HG03159 (cell line): ENCODE results near the gene PI4KA.
"Not testable (repeated sequence)": the region's sequence is repeated elsewhere in the genome, so short reads cannot be mapped to it uniquely, and the experiment has no call there.

Experiments
- ATAC-seq: cut with Tn5 transposase; IDR thresholded peaks from one replicate; pipeline ENCODE4 v1.9.1; 2021; ENCODE audit warnings: mild to moderate bottlenecking, moderate library complexity; ENCODE audit not compliant: unreplicated experiment

Gene PI4KA

GRCh38 chr22:20732431-20732830 lies 126.2 kb downstream of the PI4KA start:
- not testable (repeated sequence) for ATAC-seq

- no peak for ATAC-seq
Measured at GRCh38 chr22:20729194-20729593, 129.4 kb downstream of the PI4KA start.

DNA sequence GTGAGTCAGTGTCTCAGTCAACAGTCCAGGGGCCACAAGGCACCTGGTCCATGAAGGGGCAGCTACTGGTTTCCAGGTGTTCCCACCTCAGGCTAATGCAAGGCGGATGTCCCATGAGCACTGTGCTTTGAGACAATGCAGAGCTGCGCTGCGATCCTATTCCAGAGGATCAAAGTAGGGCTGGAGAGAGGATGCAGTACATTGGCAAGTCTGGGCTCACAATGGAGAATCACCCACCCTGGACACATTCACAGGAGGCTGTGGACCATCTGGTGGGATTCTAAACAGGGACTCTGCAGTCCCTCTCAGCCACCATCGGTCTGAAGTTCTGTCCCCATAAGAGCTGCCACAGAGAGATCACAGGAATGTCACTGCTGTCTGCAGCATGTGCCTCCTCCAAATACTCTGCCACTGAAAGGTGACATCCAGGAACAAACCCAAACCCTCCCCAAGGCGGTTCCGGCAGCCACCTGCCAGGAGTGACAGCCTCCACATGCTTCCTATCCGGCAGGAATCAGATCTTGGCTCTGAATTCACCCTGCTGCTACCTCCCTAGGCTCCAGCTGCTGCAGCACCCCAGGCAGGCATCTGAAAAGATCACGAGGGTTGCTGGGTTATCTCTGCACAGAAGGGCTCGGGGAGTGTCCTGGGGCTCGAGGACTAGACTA lies 130.0 kb downstream of the PI4KA start:
- no peak for ATAC-seq

DNA sequence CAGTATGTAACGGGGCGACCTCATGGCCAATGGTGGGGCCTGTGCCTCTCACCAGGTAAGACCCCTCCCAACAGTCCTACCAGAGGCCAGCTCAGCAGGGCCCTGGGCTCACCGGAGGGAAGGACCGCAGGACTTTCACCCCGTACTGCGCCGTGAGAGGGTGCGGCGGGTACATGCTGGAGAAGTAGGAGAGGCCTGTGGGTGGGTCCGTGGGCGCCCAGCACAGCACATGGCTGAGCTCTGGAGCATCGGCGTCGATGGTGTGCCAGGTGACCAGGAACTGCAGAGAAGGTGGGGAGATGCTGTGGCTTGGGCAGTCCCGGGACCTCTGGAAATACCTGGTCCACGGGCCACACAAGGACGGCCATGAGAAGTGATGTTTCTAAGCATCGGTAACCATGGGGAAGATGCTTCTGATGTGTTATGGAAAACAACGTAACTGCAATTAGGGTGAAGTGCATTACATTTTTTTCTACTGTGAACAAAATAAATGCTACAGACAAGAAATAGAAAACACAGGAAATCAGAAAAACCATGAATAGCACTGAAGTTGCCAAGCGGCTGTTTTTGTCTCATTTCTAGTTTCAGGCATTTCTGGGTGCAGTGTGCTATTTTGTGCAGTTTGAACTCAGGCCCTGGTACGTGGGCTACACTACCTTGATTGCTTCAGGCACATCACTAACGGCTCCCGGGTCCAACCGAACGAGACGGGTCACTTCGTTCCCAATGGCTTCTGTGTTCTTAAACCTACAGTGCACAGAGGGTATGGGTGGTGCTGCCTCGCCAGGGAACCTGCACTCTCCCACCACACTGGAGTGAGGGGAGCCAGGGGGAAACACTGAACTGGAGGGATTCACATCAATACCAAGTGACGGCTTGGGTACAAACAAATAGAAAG lies 131.2 kb downstream of the PI4KA start:
- ATAC-seq: no peak

DNA sequence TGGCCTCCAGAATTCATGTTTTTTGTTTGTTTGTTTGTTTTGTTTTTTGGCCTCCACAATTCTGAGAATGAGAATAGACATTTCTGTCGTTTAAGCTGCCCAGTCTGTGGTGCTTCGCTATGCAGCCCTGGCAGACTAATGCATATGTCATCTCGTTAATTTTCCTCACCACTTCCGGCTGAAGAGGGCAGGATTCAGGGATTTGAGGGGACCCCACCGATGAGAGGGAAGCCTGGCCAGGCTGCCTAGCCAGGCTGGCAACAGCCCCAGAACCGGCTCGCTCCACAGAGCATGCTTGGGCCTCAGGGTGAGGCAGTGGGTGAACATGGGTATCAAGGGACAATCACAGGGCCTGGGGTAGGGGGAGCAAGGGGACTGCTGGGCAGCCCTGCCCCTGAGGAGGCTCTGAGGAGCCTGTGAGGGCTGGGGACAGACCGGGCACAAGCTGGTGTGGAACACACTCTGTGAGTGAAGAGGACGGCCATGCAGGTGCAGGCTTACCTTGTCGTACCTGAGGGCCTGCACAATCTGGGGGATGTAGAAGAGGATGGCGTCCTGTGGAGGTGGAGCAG lies 132.5 kb downstream of the PI4KA start:
- no peak for ATAC-seq

GRCh38 chr22:20724676-20725454 lies 133.7 kb downstream of the PI4KA start:
- ATAC-seq: no peak

GRCh38 chr22:20721409-20722218 lies 137.0 kb downstream of the PI4KA start:
- no peak for ATAC-seq

- ATAC-seq: no peak
Measured at GRCh38 chr22:20720692-20721408, 137.8 kb downstream of the PI4KA start.

- not testable (repeated sequence) for ATAC-seq
Measured at GRCh38 chr22:20718727-20719126, 139.9 kb downstream of the PI4KA start.

DNA sequence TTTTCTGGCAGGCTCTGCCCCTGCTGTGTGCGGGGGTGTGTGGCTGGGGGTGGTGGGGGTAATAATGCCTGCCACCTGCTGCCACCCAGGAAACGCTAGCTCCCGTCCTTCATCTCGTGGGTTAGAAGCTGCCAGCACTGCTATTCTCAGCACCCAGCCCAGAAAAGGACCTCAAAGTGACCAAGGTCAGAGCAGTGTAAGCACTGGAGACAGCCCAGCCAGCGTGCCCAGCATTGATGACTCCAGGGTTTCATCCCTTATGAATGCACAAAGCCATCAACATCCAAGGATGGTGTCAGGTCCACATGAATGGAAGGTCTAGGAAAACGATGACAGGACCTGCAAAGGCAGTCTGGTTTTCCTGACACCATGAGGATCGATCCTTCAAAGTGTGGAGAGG lies 140.6 kb downstream of the PI4KA start:
- ATAC-seq: not testable (repeated sequence)

DNA sequence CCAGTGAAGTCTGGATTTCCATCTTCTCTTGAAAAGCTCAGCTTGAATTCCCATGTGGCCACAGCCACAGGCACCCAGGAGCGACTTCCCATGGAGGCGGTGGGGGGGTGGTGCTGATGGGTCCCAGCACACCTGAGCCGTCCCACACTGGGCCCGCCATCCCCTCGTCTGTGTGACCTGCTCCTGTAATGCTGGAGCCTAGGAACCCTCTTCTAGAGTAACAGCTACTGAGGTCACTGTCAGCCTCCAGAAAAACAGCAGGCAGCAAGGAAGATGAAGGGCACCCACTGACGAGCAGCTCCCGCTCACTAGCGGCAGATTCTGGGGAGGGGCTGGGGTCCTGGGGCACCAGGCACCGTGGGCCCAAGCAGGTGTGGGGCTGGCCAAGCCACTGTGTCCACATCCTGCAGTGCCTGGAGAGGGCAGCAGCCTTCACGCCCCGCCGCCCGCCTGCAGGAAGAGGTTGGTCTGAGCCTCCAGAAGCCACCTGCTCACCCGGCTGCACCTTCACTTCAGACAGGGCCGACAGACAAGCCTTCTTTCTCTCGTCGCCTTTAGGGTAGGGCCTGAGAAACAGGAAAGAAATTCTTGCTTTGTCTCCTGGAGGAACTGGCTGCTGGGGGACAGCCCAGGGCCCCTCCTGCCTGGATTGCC lies 141.3 kb downstream of the PI4KA start:
- not testable (repeated sequence) for ATAC-seq

DNA sequence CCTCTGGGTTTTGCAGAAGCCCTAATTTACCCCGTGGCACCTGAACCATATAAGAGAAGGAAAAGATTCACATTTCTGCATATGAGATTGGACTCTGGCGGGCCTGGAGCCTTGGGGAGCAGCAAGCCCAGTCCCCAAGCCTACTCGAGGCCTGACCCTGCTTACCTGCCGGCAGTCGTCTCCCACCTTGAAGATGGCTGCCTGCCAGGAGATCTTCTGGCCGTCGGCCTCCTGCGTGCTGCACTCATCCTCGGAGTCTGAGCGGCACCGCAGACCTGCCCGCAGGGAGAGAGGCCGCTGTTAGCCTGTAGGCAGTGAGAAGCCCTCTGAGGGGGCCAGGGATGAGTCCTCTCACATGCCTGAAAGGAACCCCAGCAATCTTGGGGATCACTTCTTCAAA lies 145.5 kb downstream of the PI4KA start:
- ATAC-seq: not testable (repeated sequence)

- ATAC-seq: not testable (repeated sequence)
Measured at GRCh38 chr22:20709966-20710365, 148.6 kb downstream of the PI4KA start.

DNA sequence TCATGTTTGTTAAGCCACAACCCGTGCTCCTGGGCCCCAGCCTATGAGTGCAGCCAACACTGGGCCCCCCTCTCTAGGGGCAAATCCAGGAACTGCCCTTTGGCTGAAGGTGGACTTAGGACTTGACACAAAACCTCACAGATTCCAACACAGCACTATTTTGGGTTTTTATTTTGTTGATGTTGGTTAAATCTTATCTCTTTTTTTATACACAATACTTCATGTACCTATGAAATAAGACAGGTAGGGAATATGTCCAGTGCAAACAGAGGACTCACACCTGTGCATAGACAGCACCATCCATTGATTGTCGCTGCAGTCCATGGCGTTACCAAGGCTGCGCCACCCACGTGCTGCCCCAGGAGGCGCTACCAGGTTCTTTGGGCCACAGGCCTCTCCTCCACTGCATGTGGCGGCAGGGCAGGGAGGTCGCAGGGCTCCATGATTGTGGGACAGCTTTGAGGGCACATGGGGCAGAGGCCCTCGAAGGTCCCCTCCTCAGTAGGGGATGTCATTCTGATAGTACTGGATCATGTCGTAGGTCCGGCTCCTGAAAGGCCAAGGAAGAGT lies 151.0 kb downstream of the PI4KA start:
- ATAC-seq: not testable (repeated sequence)

DNA sequence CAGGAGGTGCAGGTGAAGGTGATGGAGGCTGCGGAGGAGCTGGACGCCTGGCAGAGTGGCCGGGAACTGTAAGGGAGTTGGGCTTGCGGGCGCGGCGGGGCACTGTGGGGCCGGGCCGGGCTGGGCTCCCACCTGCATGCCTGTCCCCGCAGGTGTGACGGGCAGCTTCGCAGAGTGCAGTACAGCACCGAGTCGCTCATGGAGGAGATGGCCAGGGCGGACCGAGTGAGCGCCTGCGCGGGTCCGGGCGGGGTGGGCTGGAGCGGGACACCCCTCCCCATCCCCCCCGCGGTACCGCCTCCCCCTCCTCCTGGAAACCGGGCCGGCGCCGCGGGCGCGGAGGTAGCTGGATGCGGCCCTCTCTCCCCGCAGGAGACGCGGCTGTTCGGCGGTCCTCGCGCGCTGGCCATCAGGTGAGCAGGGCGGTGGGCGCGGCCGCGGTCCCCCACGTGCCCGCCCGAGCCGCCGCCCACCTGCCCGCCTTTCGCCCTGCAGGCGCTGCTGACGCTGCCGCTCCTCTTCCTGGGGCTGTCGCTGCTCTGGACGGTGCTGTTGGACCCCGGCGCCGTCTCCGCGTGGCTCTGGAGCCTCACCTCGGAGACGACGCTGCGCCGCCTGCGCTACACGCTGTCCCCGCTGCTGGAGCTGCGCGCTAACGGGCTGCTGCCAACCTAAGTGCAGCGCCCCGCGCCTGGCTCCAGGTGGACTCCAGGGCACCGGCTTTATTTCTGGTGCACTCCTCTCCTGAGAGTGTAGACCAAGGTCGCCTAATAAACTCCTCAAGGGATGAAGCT lies 154.6 kb downstream of the PI4KA start:
- peak; percentile 2 for ATAC-seq

GRCh38 chr22:20703414-20703806 lies 155.2 kb downstream of the PI4KA start:
- ATAC-seq: peak; percentile 13

GRCh38 chr22:20702546-20703413 lies 155.8 kb downstream of the PI4KA start:
- peak; percentile 71 for ATAC-seq
